Measurements from ENCODE around the gene LRRC49. TPM values are rescaled to one million over a fixed set of nuclear protein-coding genes. Genes with fewer than 3 reads are reported as not detected.

The LRRC49 gene
- total RNA-seq, 4 donors from 2014 or later, result 8.3 to 16.1 (median 11.9) TPM

DNA sequence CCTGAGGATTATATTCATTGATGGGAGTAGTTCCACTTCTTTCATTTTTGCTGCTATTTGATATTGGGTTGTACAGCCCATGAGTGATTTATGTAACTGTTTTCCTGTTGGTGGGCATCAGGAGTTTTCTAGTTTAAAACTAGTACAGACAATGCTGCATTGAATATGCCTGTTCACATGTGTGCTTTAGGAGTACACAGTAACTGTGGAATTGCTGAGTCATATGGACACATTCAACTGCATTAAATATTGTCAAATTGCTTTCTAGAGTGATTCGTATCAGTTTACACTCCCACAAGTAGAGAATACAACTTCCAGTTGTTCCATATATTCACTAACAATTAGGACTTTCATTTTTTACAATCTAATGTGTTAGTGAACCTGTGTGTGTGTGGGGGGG, 162.8 kb downstream of the LRRC49 start:
- intact Hi-C loops (cut with DNase I), result no loop called here
- Histone ChIP-seq H3K4me1 (peaks cover 0 to 3% of the 10 kb centered on the region in 2 donors), H3K27ac (no peak overlapping the region), H3K9me3 (no peaks in the 10 kb centered on the region), H3K4me3 (replicated peaks in 1 of 3) (no peak overlapping the region), H3K36me3 (no peaks in the 10 kb centered on the region), H3K27me3 (no peaks in the 10 kb centered on the region)
- DNase-seq, result no peak
- TF ChIP-seq, protein P1, sequence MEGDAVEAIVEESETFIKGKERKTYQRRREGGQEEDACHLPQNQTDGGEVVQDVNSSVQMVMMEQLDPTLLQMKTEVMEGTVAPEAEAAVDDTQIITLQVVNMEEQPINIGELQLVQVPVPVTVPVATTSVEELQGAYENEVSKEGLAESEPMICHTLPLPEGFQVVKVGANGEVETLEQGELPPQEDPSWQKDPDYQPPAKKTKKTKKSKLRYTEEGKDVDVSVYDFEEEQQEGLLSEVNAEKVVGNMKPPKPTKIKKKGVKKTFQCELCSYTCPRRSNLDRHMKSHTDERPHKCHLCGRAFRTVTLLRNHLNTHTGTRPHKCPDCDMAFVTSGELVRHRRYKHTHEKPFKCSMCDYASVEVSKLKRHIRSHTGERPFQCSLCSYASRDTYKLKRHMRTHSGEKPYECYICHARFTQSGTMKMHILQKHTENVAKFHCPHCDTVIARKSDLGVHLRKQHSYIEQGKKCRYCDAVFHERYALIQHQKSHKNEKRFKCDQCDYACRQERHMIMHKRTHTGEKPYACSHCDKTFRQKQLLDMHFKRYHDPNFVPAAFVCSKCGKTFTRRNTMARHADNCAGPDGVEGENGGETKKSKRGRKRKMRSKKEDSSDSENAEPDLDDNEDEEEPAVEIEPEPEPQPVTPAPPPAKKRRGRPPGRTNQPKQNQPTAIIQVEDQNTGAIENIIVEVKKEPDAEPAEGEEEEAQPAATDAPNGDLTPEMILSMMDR (IDR thresholded peaks at IDR 0.05), result no peak
- TF ChIP-seq POLR2A (IDR thresholded peaks at IDR 0.05), result no peak
- WGBS, 2 donors, result 79 to 88% methylated on average over 1 of the region's 1 CpG

GRCh38 chr15:71056111-71056510, 163.5 kb downstream of the LRRC49 start:
- Histone ChIP-seq H3K4me1 (peaks cover 0 to 3% of the 10 kb centered on the region in 2 donors), H3K4me3 (replicated peaks in 1 of 3) (no peak overlapping the region), H3K27me3 (no peaks in the 10 kb centered on the region), H3K36me3 (no peaks in the 10 kb centered on the region), H3K9me3 (no peaks in the 10 kb centered on the region), H3K27ac (no peak overlapping the region)
- intact Hi-C loops (cut with DNase I), result no loop called here
- no peak for DNase-seq
- TF ChIP-seq, protein P1 (IDR thresholded peaks at IDR 0.05), result no peak
- TF ChIP-seq POLR2A (IDR thresholded peaks at IDR 0.05), result no peak

GRCh38 chr15:71057143-71057542, 164.5 kb downstream of the LRRC49 start:
- no peaks in the 10 kb centered on the region for H3K9me3 ChIP-seq
- intact Hi-C loops (cut with DNase I), result no loop called here
- peaks cover 0 to 3% of the 10 kb centered on the region in 2 donors for H3K4me1 ChIP-seq
- no peaks in the 10 kb centered on the region for H3K36me3 ChIP-seq
- H3K4me3 ChIP-seq (replicated peaks in 1 of 3), result no peak overlapping the region
- no peak for TF ChIP-seq POLR2A (IDR thresholded peaks at IDR 0.05)
- TF ChIP-seq, protein P1 (IDR thresholded peaks at IDR 0.05), result no peak
- DNase-seq, result no peak
- no peak overlapping the region for H3K27ac ChIP-seq
- H3K27me3 ChIP-seq, result no peaks in the 10 kb centered on the region

GRCh38 chr15:71057581-71057980, 165.0 kb downstream of the LRRC49 start:
- H3K4me3 ChIP-seq (replicated peaks in 1 of 3), result no peak overlapping the region
- no peak overlapping the region for H3K27ac ChIP-seq
- no peak for DNase-seq
- intact Hi-C loops (cut with DNase I), result no loop called here
- peaks cover 0 to 3% of the 10 kb centered on the region in 2 donors for H3K4me1 ChIP-seq
- H3K9me3 ChIP-seq, result no peaks in the 10 kb centered on the region
- TF ChIP-seq, protein P1 (IDR thresholded peaks at IDR 0.05), result no peak
- no peak for TF ChIP-seq POLR2A (IDR thresholded peaks at IDR 0.05)
- H3K27me3 ChIP-seq, result no peaks in the 10 kb centered on the region
- H3K36me3 ChIP-seq, result no peaks in the 10 kb centered on the region
- WGBS, 2 donors, result 89 to 90% methylated on average over 3 of the region's 3 CpGs

DNA sequence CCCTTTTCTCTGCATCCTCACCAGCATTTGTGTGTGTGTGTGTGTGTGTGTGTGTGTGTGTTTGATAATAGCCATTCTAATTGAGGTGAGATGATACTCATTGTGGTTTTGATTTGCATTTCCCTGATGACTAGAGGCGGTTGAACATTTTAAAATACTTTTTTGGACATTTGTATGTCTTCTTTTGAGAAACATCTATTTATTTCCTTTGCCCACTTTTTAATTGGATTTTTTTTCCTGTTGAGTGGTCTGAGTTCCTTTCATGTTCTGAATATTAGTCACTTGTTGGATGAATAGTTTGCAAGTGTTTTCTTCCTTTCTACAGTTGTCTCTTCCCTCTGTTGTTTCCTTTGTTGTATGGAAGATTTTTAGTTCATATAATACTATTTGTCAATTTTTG, 168.4 kb downstream of the LRRC49 start:
- no peaks in the 10 kb centered on the region for H3K27me3 ChIP-seq
- 88 to 92% methylated on average over 1 of the region's 1 CpG for WGBS, 2 donors
- no peaks in the 10 kb centered on the region for H3K36me3 ChIP-seq
- intact Hi-C loops (cut with DNase I), result no loop called here
- TF ChIP-seq POLR2A (IDR thresholded peaks at IDR 0.05), result no peak
- TF ChIP-seq, protein P1 (IDR thresholded peaks at IDR 0.05), result no peak
- no peaks in the 10 kb centered on the region for H3K4me1 ChIP-seq
- no peak overlapping the region for H3K4me3 ChIP-seq (replicated peaks in 1 of 3)
- H3K9me3 ChIP-seq, result no peaks in the 10 kb centered on the region
- no peak for DNase-seq
- no peak overlapping the region for H3K27ac ChIP-seq

All from thyroid gland (tissue), 4 donors.